NCI-H1092 (cell line): ENCODE results near the gene KRT74.

Experiments used
- DNase-seq: peaks from one replicate; lab custom pipeline; 2025; lab: John Stamatoyannopoulos, UW

The KRT74 gene

GRCh38 chr12:52573743-52574142, at the start of gene KRT74:
Gene KRT74 (minus strand): TSS chr12:52573843. CDS start chr12:52573777, 66 bp downstream.
- DNase-seq, result no peak

- DNase-seq, result no peak
Observed at GRCh38 chr12:52622349-52622748, 48.7 kb upstream of the KRT74 start.

- DNase-seq, result no peak
Observed at GRCh38 chr12:52618866-52619265, 45.2 kb upstream of the KRT74 start.

GRCh38 chr12:52618216-52618615, 44.6 kb upstream of the KRT74 start, which contains the start of gene KRT73:
Gene KRT73 (minus strand): TSS chr12:52618559. CDS start chr12:52618524, 35 bp downstream.
- DNase-seq, result no peak

GRCh38 chr12:52617403-52617785, 43.8 kb upstream of the KRT74 start:
- no peak for DNase-seq

- no peak for DNase-seq
Observed at GRCh38 chr12:52616680-52617402, 43.2 kb upstream of the KRT74 start.

GRCh38 chr12:52615912-52616311, 42.3 kb upstream of the KRT74 start:
- no peak for DNase-seq

- no peak for DNase-seq
Observed at GRCh38 chr12:52615208-52615868, 41.7 kb upstream of the KRT74 start.

GRCh38 chr12:52614381-52615207, 41.0 kb upstream of the KRT74 start:
- no peak for DNase-seq

GRCh38 chr12:52613384-52614030, 39.9 kb upstream of the KRT74 start:
- no peak for DNase-seq

GRCh38 chr12:52612431-52613383, 39.1 kb upstream of the KRT74 start:
- DNase-seq, result no peak

GRCh38 chr12:52611080-52611468, 37.4 kb upstream of the KRT74 start:
- DNase-seq, result no peak

GRCh38 chr12:52608826-52609630, 35.4 kb upstream of the KRT74 start:
- DNase-seq, result no peak

GRCh38 chr12:52608161-52608560, 34.5 kb upstream of the KRT74 start:
- no peak for DNase-seq

- DNase-seq, result no peak
Observed at GRCh38 chr12:52607314-52607713, 33.7 kb upstream of the KRT74 start.

GRCh38 chr12:52606581-52607218, 33.1 kb upstream of the KRT74 start:
- DNase-seq, result no peak

- no peak for DNase-seq
Observed at GRCh38 chr12:52606096-52606495, 32.5 kb upstream of the KRT74 start.

GRCh38 chr12:52605542-52605941, 31.9 kb upstream of the KRT74 start:
- DNase-seq, result no peak

- no peak for DNase-seq
Observed at GRCh38 chr12:52604859-52605258, 31.2 kb upstream of the KRT74 start.

- no peak for DNase-seq
Observed at GRCh38 chr12:52603314-52603713, 29.7 kb upstream of the KRT74 start.
